ENCODE data around the gene ANAPC2.

Gene ANAPC2

GRCh38 chr9:137227853-137228505, 39.6 kb upstream of the ANAPC2 start:
- no peak for DNase-seq (ENCODE audit: low read depth in 3 of 3)

GRCh38 chr9:137227054-137227852, 38.9 kb upstream of the ANAPC2 start, which contains the start of gene RNF224:
Gene RNF224 (plus strand): TSS chr9:137227502. CDS start chr9:137228336, 834 bp downstream.
- peak; percentile 64 to 83 (median 66) for DNase-seq (ENCODE audit: low read depth in 3 of 3)

- no peak for DNase-seq (ENCODE audit: low read depth in 3 of 3)
These were observed 38.1 kb upstream of the ANAPC2 start for GRCh38 chr9:137226338-137227053.

- no peak for DNase-seq (ENCODE audit: low read depth in 3 of 3)
These were observed 37.5 kb upstream of the ANAPC2 start for GRCh38 chr9:137225699-137226331.

GRCh38 chr9:137224830-137225694, 36.7 kb upstream of the ANAPC2 start, which contains the start of gene CYSRT1:
Gene CYSRT1 (plus strand): TSS chr9:137225174. CDS start chr9:137225622, 448 bp downstream.
- peak in 1 of 3 experiments; percentile 20 for DNase-seq (ENCODE audit: low read depth in 3 of 3)

GRCh38 chr9:137223078-137223970, 35.0 kb upstream of the ANAPC2 start:
- DNase-seq (ENCODE audit: low read depth in 3 of 3), result peak; percentile 97 to 98 (median 97)

GRCh38 chr9:137222190-137223077, 34.1 kb upstream of the ANAPC2 start, which contains the start of gene RNF208:
Gene RNF208 (minus strand): TSS chr9:137222240. CDS start chr9:137221212, 1,028 bp downstream.
- peak in 1 of 3 experiments; percentile 21 for DNase-seq (ENCODE audit: low read depth in 3 of 3)

GRCh38 chr9:137221506-137222111, 33.2 kb upstream of the ANAPC2 start:
- peak in 1 of 3 experiments; percentile 22 for DNase-seq (ENCODE audit: low read depth in 3 of 3)

GRCh38 chr9:137221095-137221505, 32.7 kb upstream of the ANAPC2 start:
- DNase-seq (ENCODE audit: low read depth in 3 of 3), result no peak

GRCh38 chr9:137220317-137221094, 32.1 kb upstream of the ANAPC2 start:
- DNase-seq (ENCODE audit: low read depth in 3 of 3), result no peak

- DNase-seq (ENCODE audit: low read depth in 3 of 3), result no peak
These were observed 31.5 kb upstream of the ANAPC2 start for GRCh38 chr9:137219757-137220316.

GRCh38 chr9:137218754-137219271, 30.5 kb upstream of the ANAPC2 start:
- no peak for DNase-seq (ENCODE audit: low read depth in 3 of 3)

- DNase-seq (ENCODE audit: low read depth in 3 of 3), result no peak
These were observed 29.9 kb upstream of the ANAPC2 start for GRCh38 chr9:137218212-137218753.

- no peak for DNase-seq (ENCODE audit: low read depth in 3 of 3)
These were observed 29.2 kb upstream of the ANAPC2 start for GRCh38 chr9:137217276-137218211.

All from stimulated activated CD4-positive, alpha-beta T cell treated with anti-CD3 and anti-CD28 coated beads, TNF-alpha, amount 100 ng/mL, for 24 hours (primary cell).